ENCODE data around the gene TPRA1. TPM values are rescaled to one million over a fixed set of nuclear protein-coding genes. Genes with fewer than 3 reads are reported as not detected.

The TPRA1 gene
- polyA plus RNA-seq, 2 donors, result 20.2 to 22.1 TPM

- 89 to 93% methylated on average over 7 of the region's 7 CpGs for WGBS, 2 donors
- Histone ChIP-seq H3K27me3 (ENCODE audit: control insufficient read depth in 1 of 2, insufficient read depth in 2 of 2, low read length in 2 of 2) (no peaks in the 10 kb centered on the region), H3K36me3 (ENCODE audit: control insufficient read depth in 2 of 2, insufficient read depth in 2 of 2, low read length in 1 of 2) (no peaks in the 10 kb centered on the region), H3K9me3 (ENCODE audit: control insufficient read depth in 2 of 2, insufficient read depth in 1 of 2, low read depth in 1 of 2, low read length in 1 of 2) (no peaks in the 10 kb centered on the region), H3K4me1 (ENCODE audit: control insufficient read depth in 2 of 2, insufficient read depth in 2 of 2, low read length in 1 of 2) (peaks cover 4 to 7% of the 10 kb centered on the region in 2 donors), H3K27ac (ENCODE audit: low read depth in 2 of 2, low read length in 1 of 2) (no peak overlapping the region), H3K4me3 (ENCODE audit: low read depth in 1 of 2, low read length in 2 of 2) (no peak overlapping the region)
Measured at GRCh38 chr3:127551178-127551577, 39.4 kb downstream of the TPRA1 start.

GRCh38 chr3:127550468-127551157 lies 39.9 kb downstream of the TPRA1 start:
- Histone ChIP-seq H3K9me3 (ENCODE audit: control insufficient read depth in 2 of 2, insufficient read depth in 1 of 2, low read depth in 1 of 2, low read length in 1 of 2) (no peaks in the 10 kb centered on the region), H3K27me3 (ENCODE audit: control insufficient read depth in 1 of 2, insufficient read depth in 2 of 2, low read length in 2 of 2) (no peaks in the 10 kb centered on the region), H3K27ac (ENCODE audit: low read depth in 2 of 2, low read length in 1 of 2) (no peak overlapping the region), H3K4me1 (ENCODE audit: control insufficient read depth in 2 of 2, insufficient read depth in 2 of 2, low read length in 1 of 2) (peaks cover 4 to 7% of the 10 kb centered on the region in 2 donors), H3K36me3 (ENCODE audit: control insufficient read depth in 2 of 2, insufficient read depth in 2 of 2, low read length in 1 of 2) (no peaks in the 10 kb centered on the region), H3K4me3 (ENCODE audit: low read depth in 1 of 2, low read length in 2 of 2) (no peak overlapping the region)
- WGBS, 2 donors, result 79 to 82% methylated on average over 9 of the region's 9 CpGs

GRCh38 chr3:127549826-127550467 lies 40.6 kb downstream of the TPRA1 start:
- H3K4me1 ChIP-seq (ENCODE audit: control insufficient read depth in 2 of 2, insufficient read depth in 2 of 2, low read length in 1 of 2), result peaks cover 4 to 7% of the 10 kb centered on the region in 2 donors
- no peak overlapping the region for H3K4me3 ChIP-seq (ENCODE audit: low read depth in 1 of 2, low read length in 2 of 2)
- H3K36me3 ChIP-seq (ENCODE audit: control insufficient read depth in 2 of 2, insufficient read depth in 2 of 2, low read length in 1 of 2), result no peaks in the 10 kb centered on the region
- no peaks in the 10 kb centered on the region for H3K27me3 ChIP-seq (ENCODE audit: control insufficient read depth in 1 of 2, insufficient read depth in 2 of 2, low read length in 2 of 2)
- H3K27ac ChIP-seq (ENCODE audit: low read depth in 2 of 2, low read length in 1 of 2), result no peak overlapping the region
- WGBS, 2 donors, result 52 to 57% methylated on average over 9 of the region's 9 CpGs
- no peaks in the 10 kb centered on the region for H3K9me3 ChIP-seq (ENCODE audit: control insufficient read depth in 2 of 2, insufficient read depth in 1 of 2, low read depth in 1 of 2, low read length in 1 of 2)

DNA sequence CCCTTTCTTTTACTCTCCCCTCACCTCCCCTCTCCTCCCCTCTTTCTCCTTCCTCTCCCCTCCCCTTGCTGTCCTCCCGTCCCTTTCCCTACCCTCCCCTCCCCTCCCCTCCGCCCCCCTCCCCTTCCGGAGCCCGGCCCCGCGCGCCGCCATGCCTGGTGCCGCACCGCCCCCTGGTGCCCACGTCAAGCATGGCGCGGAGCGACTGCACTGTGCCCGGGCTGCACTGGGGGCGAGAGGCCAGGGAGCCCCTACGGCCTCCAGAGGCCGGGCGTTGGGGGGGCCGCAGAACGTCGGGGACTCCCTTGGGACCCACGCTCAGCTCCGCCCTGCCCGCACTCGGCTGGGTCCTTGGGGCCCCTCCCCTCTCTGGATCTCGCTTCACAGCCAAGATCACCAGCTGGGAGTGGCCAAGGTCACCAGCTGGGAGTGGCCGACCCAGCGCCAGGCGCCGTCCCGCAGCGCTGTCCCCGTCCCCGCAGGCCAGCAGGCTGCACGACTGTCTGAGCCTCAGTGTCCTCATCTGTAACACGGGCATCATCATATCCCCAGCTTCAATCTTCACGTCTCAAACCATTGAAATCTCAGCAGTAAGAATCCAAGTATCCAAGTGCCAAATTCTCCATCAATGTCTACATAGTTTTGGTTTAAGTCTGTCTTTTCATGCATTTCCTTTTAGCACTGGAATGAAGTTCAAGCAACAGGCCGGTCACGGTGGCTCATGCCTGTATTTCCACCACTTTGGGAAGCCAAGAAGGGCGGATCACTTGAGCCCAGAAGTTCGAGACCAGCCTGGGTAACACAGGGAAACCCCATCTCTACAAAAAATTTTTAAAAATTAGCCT lies 42.5 kb downstream of the TPRA1 start:
- peaks cover 4 to 10% of the 10 kb centered on the region in 2 donors for H3K4me1 ChIP-seq (ENCODE audit: control insufficient read depth in 2 of 2, insufficient read depth in 2 of 2, low read length in 1 of 2)
- peak overlapping the region in 1 of 2 donors; percentile 26 for H3K27ac ChIP-seq (ENCODE audit: low read depth in 2 of 2, low read length in 1 of 2)
- no peaks in the 10 kb centered on the region for H3K9me3 ChIP-seq (ENCODE audit: control insufficient read depth in 2 of 2, insufficient read depth in 1 of 2, low read depth in 1 of 2, low read length in 1 of 2)
- 5% methylated on average over 41 to 42 of the region's 42 CpGs for WGBS, 2 donors
- H3K4me3 ChIP-seq (ENCODE audit: low read depth in 1 of 2, low read length in 2 of 2), result peak overlapping the region; percentile 40 to 58
- H3K27me3 ChIP-seq (ENCODE audit: control insufficient read depth in 1 of 2, insufficient read depth in 2 of 2, low read length in 2 of 2), result no peaks in the 10 kb centered on the region
- no peaks in the 10 kb centered on the region for H3K36me3 ChIP-seq (ENCODE audit: control insufficient read depth in 2 of 2, insufficient read depth in 2 of 2, low read length in 1 of 2)

- Histone ChIP-seq H3K4me1 (ENCODE audit: control insufficient read depth in 2 of 2, insufficient read depth in 2 of 2, low read length in 1 of 2) (peaks cover 4 to 10% of the 10 kb centered on the region in 2 donors), H3K27me3 (ENCODE audit: control insufficient read depth in 1 of 2, insufficient read depth in 2 of 2, low read length in 2 of 2) (no peaks in the 10 kb centered on the region), H3K4me3 (ENCODE audit: low read depth in 1 of 2, low read length in 2 of 2) (peak overlapping the region; percentile 28 to 40), H3K27ac (ENCODE audit: low read depth in 2 of 2, low read length in 1 of 2) (peak overlapping the region; percentile 14 to 26), H3K36me3 (ENCODE audit: control insufficient read depth in 2 of 2, insufficient read depth in 2 of 2, low read length in 1 of 2) (no peaks in the 10 kb centered on the region), H3K9me3 (ENCODE audit: control insufficient read depth in 2 of 2, insufficient read depth in 1 of 2, low read depth in 1 of 2, low read length in 1 of 2) (no peaks in the 10 kb centered on the region)
- WGBS, 2 donors, result 18 to 24% methylated on average over 14 to 23 of the region's 24 CpGs
Measured at GRCh38 chr3:127546970-127547733, 43.4 kb downstream of the TPRA1 start.

GRCh38 chr3:127546554-127546953 lies 44.0 kb downstream of the TPRA1 start:
- no peaks in the 10 kb centered on the region for H3K36me3 ChIP-seq (ENCODE audit: control insufficient read depth in 2 of 2, insufficient read depth in 2 of 2, low read length in 1 of 2)
- H3K4me1 ChIP-seq (ENCODE audit: control insufficient read depth in 2 of 2, insufficient read depth in 2 of 2, low read length in 1 of 2), result peaks cover 4 to 10% of the 10 kb centered on the region in 2 donors
- H3K27ac ChIP-seq (ENCODE audit: low read depth in 2 of 2, low read length in 1 of 2), result no peak overlapping the region
- H3K9me3 ChIP-seq (ENCODE audit: control insufficient read depth in 2 of 2, insufficient read depth in 1 of 2, low read depth in 1 of 2, low read length in 1 of 2), result no peaks in the 10 kb centered on the region
- no peak overlapping the region for H3K4me3 ChIP-seq (ENCODE audit: low read depth in 1 of 2, low read length in 2 of 2)
- WGBS, 2 donors, result 66 to 79% methylated on average over 6 of the region's 6 CpGs
- H3K27me3 ChIP-seq (ENCODE audit: control insufficient read depth in 1 of 2, insufficient read depth in 2 of 2, low read length in 2 of 2), result no peaks in the 10 kb centered on the region

GRCh38 chr3:127545711-127546457 lies 44.6 kb downstream of the TPRA1 start:
- 87 to 90% methylated on average over 14 of the region's 14 CpGs for WGBS, 2 donors
- no peak overlapping the region for H3K4me3 ChIP-seq (ENCODE audit: low read depth in 1 of 2, low read length in 2 of 2)
- H3K27me3 ChIP-seq (ENCODE audit: control insufficient read depth in 1 of 2, insufficient read depth in 2 of 2, low read length in 2 of 2), result no peaks in the 10 kb centered on the region
- no peak overlapping the region for H3K27ac ChIP-seq (ENCODE audit: low read depth in 2 of 2, low read length in 1 of 2)
- peaks cover 4 to 10% of the 10 kb centered on the region in 2 donors for H3K4me1 ChIP-seq (ENCODE audit: control insufficient read depth in 2 of 2, insufficient read depth in 2 of 2, low read length in 1 of 2)
- H3K36me3 ChIP-seq (ENCODE audit: control insufficient read depth in 2 of 2, insufficient read depth in 2 of 2, low read length in 1 of 2), result no peaks in the 10 kb centered on the region
- no peaks in the 10 kb centered on the region for H3K9me3 ChIP-seq (ENCODE audit: control insufficient read depth in 2 of 2, insufficient read depth in 1 of 2, low read depth in 1 of 2, low read length in 1 of 2)

- H3K27ac ChIP-seq (ENCODE audit: low read depth in 2 of 2, low read length in 1 of 2), result no peak overlapping the region
- H3K9me3 ChIP-seq (ENCODE audit: control insufficient read depth in 2 of 2, insufficient read depth in 1 of 2, low read depth in 1 of 2, low read length in 1 of 2), result no peaks in the 10 kb centered on the region
- WGBS, 2 donors, result 92% methylated on average over 8 of the region's 8 CpGs
- no peaks in the 10 kb centered on the region for H3K27me3 ChIP-seq (ENCODE audit: control insufficient read depth in 1 of 2, insufficient read depth in 2 of 2, low read length in 2 of 2)
- H3K36me3 ChIP-seq (ENCODE audit: control insufficient read depth in 2 of 2, insufficient read depth in 2 of 2, low read length in 1 of 2), result no peaks in the 10 kb centered on the region
- no peak overlapping the region for H3K4me3 ChIP-seq (ENCODE audit: low read depth in 1 of 2, low read length in 2 of 2)
- H3K4me1 ChIP-seq (ENCODE audit: control insufficient read depth in 2 of 2, insufficient read depth in 2 of 2, low read length in 1 of 2), result peaks cover 4 to 10% of the 10 kb centered on the region in 2 donors
Measured at GRCh38 chr3:127545216-127545615, 45.3 kb downstream of the TPRA1 start.
